Measurements from ENCODE around the gene GHR. TPM values are rescaled to one million over a fixed set of nuclear protein-coding genes. Genes with fewer than 3 reads are reported as not detected.

Gene GHR
- total RNA-seq, 3 donors from 2014 or later (not counting 1 experiment from before 2014, with no cell fraction given) = not detected

- intact Hi-C loops (cut with micrococcal nuclease) = no loop called here
- 68% methylated on average over 3 of the region's 3 CpGs for WGBS (ENCODE audit: insufficient coverage)
- H3K36me3 Mint-ChIP-seq = no peaks in the 10 kb centered on the region
Measured at GRCh38 chr5:42499016-42499415, 75.8 kb downstream of the GHR start.

GRCh38 chr5:42500003-42500599, 76.9 kb downstream of the GHR start:
- Mint-ChIP-seq H3K27ac (no peak overlapping the region), H3K4me3 (no peak overlapping the region), H3K9me3 (peaks cover 0 to 2% of the 10 kb centered on the region in 2 donors), H3K36me3 (no peaks in the 10 kb centered on the region), H3K4me1 (no peaks in the 10 kb centered on the region), H3K27me3 (ENCODE audit: low read depth in 2 of 2) (peaks cover 3 to 16% of the 10 kb centered on the region in 2 donors)
- Histone ChIP-seq H3K36me3 (ENCODE audit: control insufficient read depth, insufficient read depth, low read length) (no peaks in the 10 kb centered on the region), H3K9me3 (ENCODE audit: control insufficient read depth, insufficient read depth, low read length) (no peaks in the 10 kb centered on the region), H3K27ac (ENCODE audit: low read length) (no peak overlapping the region), H3K4me1 (ENCODE audit: control insufficient read depth, insufficient read depth, low read length) (no peaks in the 10 kb centered on the region), H3K27me3 (ENCODE audit: control insufficient read depth, insufficient read depth, low read length) (no peaks in the 10 kb centered on the region), H3K4me3 (ENCODE audit: low read length) (no peak overlapping the region)
- 85% methylated on average over 5 of the region's 6 CpGs for WGBS (ENCODE audit: insufficient coverage)
- ATAC-seq = no peak
- no peak for DNase-seq
- TF ChIP-seq CTCF (IDR thresholded peaks at IDR 0.05) = no peak
- intact Hi-C loops (cut with micrococcal nuclease) = no loop called here

More at GRCh38 chr5:42499016-42499415, 75.8 kb downstream of the GHR start:
- Histone ChIP-seq H3K27ac (ENCODE audit: low read length) (no peak overlapping the region), H3K27me3 (ENCODE audit: control insufficient read depth, insufficient read depth, low read length) (no peaks in the 10 kb centered on the region), H3K4me1 (ENCODE audit: control insufficient read depth, insufficient read depth, low read length) (no peaks in the 10 kb centered on the region), H3K36me3 (ENCODE audit: control insufficient read depth, insufficient read depth, low read length) (no peaks in the 10 kb centered on the region), H3K4me3 (ENCODE audit: low read length) (no peak overlapping the region), H3K9me3 (ENCODE audit: control insufficient read depth, insufficient read depth, low read length) (no peaks in the 10 kb centered on the region)
- no peak for TF ChIP-seq CTCF (IDR thresholded peaks at IDR 0.05)
- ATAC-seq (no peak), DNase-seq (no peak)
- Mint-ChIP-seq H3K27me3 (ENCODE audit: low read depth in 2 of 2) (peaks cover under 1 to 15% of the 10 kb centered on the region in 2 donors), H3K4me3 (no peak overlapping the region), H3K27ac (no peak overlapping the region), H3K4me1 (no peaks in the 10 kb centered on the region), H3K9me3 (peaks cover 0 to under 1% of the 10 kb centered on the region in 2 donors)

- no peaks in the 10 kb centered on the region for H3K36me3 Mint-ChIP-seq
- H3K27ac Mint-ChIP-seq = no peak overlapping the region
- Histone ChIP-seq H3K36me3 (ENCODE audit: control insufficient read depth, insufficient read depth, low read length) (no peaks in the 10 kb centered on the region), H3K4me3 (ENCODE audit: low read length) (no peak overlapping the region), H3K4me1 (ENCODE audit: control insufficient read depth, insufficient read depth, low read length) (no peaks in the 10 kb centered on the region), H3K27me3 (ENCODE audit: control insufficient read depth, insufficient read depth, low read length) (no peaks in the 10 kb centered on the region), H3K27ac (ENCODE audit: low read length) (no peak overlapping the region), H3K9me3 (ENCODE audit: control insufficient read depth, insufficient read depth, low read length) (no peaks in the 10 kb centered on the region)
- TF ChIP-seq CTCF (IDR thresholded peaks at IDR 0.05) = no peak
- no peak for DNase-seq
- H3K4me3 Mint-ChIP-seq = no peak overlapping the region
- 87% methylated on average over 2 of the region's 2 CpGs for WGBS (ENCODE audit: insufficient coverage)
- peaks cover 0 to 2% of the 10 kb centered on the region in 2 donors for H3K9me3 Mint-ChIP-seq
- no peak for ATAC-seq
- intact Hi-C loops (cut with micrococcal nuclease) = no loop called here
- no peaks in the 10 kb centered on the region for H3K4me1 Mint-ChIP-seq
- H3K27me3 Mint-ChIP-seq (ENCODE audit: low read depth in 2 of 2) = peaks cover 3 to 16% of the 10 kb centered on the region in 2 donors
Measured at GRCh38 chr5:42502613-42503470, 79.6 kb downstream of the GHR start.
